KMS-11 (cell line): ENCODE data around the gene GHRH.

ENCODE experiments used
- H2AFZ ChIP-seq: fragments of 200-600 bp; sonication (generic); 2 replicates; pipeline ENCODE4 v1.6.1; 2016; ENCODE audit warnings: antibody characterized with exemption, mixed run types, low read depth
- H3K27ac ChIP-seq: fragments of 200-600 bp; sonication (generic); 2 replicates; pipeline ENCODE4 v1.6.1; 2016; ENCODE audit warnings: mild to moderate bottlenecking, mixed run types
- H3K27me3 ChIP-seq: fragments of 200-600 bp; sonication (generic); 2 replicates; pipeline ENCODE4 v1.6.1; 2017; ENCODE audit warnings: mild to moderate bottlenecking, low read depth, mixed run types, moderate library complexity; ENCODE audit not compliant: insufficient read depth
- H3K36me3 ChIP-seq: fragments of 200-600 bp; sonication (generic); 2 replicates; pipeline ENCODE4 v1.6.1; 2017; ENCODE audit warnings: mild to moderate bottlenecking, mixed run types; ENCODE audit not compliant: insufficient read depth
- H3K4me1 ChIP-seq: fragments of 200-600 bp; sonication (generic); 2 replicates; pipeline ENCODE4 v1.6.1; 2016; ENCODE audit warnings: mild to moderate bottlenecking, low read depth, mixed run types; ENCODE audit not compliant: poor library complexity, severe bottlenecking
- H3K4me2 ChIP-seq: fragments of 200-600 bp; sonication (generic); 2 replicates; pipeline ENCODE4 v1.7.0; 2016; ENCODE audit warnings: mild to moderate bottlenecking, mixed run types
- H3K4me3 ChIP-seq: fragments of 200-600 bp; sonication (generic); IDR thresholded peaks from 2 replicates; pipeline ENCODE4 v1.6.1; 2017; ENCODE audit warnings: low read depth, low read length, mixed read lengths; ENCODE audit not compliant: insufficient read depth
- H3K79me2 ChIP-seq: fragments of 200-600 bp; sonication (generic); 2 replicates; pipeline ENCODE4 v1.6.1; 2016; ENCODE audit warnings: low read depth, mixed run types; ENCODE audit not compliant: insufficient read depth
- H3K9ac ChIP-seq: fragments of 200-600 bp; sonication (generic); 2 replicates; pipeline ENCODE4 v1.6.1; 2016; ENCODE audit warnings: mild to moderate bottlenecking, mixed run types
- H4K20me1 ChIP-seq: fragments of 200-600 bp; sonication (generic); 2 replicates; pipeline ENCODE4 v1.6.1; 2016; ENCODE audit warnings: mild to moderate bottlenecking, mixed run types; ENCODE audit not compliant: insufficient read depth
- TF ChIP-seq, protein P1 (sequence below): fragments of 200-600 bp; sonication (generic); conservative IDR thresholded peaks from 2 replicates; pipeline ENCODE4 v1.6.1; 2017; ENCODE audit warnings: low read depth, mild to moderate bottlenecking, antibody characterized with exemption, low read length, moderate library complexity, mixed read lengths

GHRH gene

DNA sequence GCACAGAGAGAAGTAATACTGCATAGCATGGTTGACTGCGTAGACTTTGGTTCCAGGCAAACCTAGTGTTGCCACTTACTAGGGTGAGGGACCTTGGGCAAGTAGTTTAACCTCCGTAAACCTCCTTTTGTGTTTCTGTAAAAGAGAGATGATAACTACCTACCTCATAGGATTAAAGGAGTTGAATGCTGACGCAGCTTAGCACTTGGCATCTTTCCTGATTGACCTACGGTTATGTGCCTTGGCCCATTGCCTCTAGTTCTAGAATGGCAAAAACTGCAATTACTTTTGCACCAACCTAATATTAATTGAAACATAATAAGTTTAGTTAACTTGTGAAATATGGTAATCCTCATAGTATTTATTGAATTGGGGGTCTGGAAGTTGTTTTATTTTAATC is 19.1 kb downstream of the GHRH start:
- no peak overlapping the region for H3K4me2 ChIP-seq
- no peak overlapping the region for H2AFZ ChIP-seq
- no peak overlapping the region for H3K9ac ChIP-seq
- H4K20me1 ChIP-seq: no peaks in the 10 kb centered on the region
- no peaks in the 10 kb centered on the region for H3K4me1 ChIP-seq
- H3K36me3 ChIP-seq: peaks cover 16% of the 10 kb centered on the region; the same call in 1 of the 2 replicates
- no peaks in the 10 kb centered on the region for H3K27me3 ChIP-seq
- no peaks in the 10 kb centered on the region for H3K79me2 ChIP-seq
- no peak overlapping the region for H3K27ac ChIP-seq
- H3K4me3 ChIP-seq: no peak overlapping the region
- TF ChIP-seq, protein P1, sequence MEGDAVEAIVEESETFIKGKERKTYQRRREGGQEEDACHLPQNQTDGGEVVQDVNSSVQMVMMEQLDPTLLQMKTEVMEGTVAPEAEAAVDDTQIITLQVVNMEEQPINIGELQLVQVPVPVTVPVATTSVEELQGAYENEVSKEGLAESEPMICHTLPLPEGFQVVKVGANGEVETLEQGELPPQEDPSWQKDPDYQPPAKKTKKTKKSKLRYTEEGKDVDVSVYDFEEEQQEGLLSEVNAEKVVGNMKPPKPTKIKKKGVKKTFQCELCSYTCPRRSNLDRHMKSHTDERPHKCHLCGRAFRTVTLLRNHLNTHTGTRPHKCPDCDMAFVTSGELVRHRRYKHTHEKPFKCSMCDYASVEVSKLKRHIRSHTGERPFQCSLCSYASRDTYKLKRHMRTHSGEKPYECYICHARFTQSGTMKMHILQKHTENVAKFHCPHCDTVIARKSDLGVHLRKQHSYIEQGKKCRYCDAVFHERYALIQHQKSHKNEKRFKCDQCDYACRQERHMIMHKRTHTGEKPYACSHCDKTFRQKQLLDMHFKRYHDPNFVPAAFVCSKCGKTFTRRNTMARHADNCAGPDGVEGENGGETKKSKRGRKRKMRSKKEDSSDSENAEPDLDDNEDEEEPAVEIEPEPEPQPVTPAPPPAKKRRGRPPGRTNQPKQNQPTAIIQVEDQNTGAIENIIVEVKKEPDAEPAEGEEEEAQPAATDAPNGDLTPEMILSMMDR: no peak

DNA sequence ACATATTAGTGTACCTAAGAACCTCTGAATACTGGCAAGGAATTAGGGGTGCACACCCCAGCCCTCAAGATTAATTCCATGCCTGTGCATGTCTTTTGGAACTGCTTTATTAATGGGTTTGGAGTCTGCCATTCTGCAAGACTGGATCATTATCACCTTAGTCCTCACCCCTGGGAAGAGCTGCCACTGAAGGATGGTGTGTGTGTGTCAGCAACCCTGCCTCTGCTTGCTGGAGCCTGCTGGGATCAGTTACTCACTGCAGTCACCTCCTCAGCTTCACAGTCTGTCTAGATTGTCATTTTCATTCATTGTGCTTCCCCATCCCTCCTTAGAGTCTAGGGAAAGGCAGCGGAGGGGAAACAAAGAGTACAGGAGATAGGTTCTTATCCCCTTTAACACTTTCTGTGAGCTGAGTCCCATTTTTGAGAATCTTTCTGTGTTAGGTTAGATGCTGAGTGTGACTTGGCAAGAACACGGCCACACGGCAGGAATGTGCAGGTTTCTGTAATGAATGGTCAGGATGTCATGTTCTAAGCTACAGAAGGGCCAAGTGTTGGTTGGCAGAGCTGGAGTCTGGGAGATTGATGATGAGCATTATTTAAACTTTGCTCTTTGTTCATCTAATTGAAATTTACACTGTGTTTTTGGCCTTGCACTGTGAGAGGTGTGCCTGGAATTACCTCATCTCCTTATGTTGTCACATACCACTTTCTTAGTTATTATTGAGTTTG is 21.1 kb downstream of the GHRH start:
- H3K27ac ChIP-seq: no peak overlapping the region
- H4K20me1 ChIP-seq: no peaks in the 10 kb centered on the region
- TF ChIP-seq, protein P1: no peak
- no peak overlapping the region for H3K9ac ChIP-seq
- H2AFZ ChIP-seq: no peak overlapping the region
- H3K4me3 ChIP-seq: no peak overlapping the region
- H3K27me3 ChIP-seq: no peaks in the 10 kb centered on the region
- H3K36me3 ChIP-seq: peaks cover 22% of the 10 kb centered on the region; the same call in 1 of the 2 replicates
- H3K4me2 ChIP-seq: no peak overlapping the region
- no peaks in the 10 kb centered on the region for H3K4me1 ChIP-seq
- H3K79me2 ChIP-seq: no peaks in the 10 kb centered on the region

DNA sequence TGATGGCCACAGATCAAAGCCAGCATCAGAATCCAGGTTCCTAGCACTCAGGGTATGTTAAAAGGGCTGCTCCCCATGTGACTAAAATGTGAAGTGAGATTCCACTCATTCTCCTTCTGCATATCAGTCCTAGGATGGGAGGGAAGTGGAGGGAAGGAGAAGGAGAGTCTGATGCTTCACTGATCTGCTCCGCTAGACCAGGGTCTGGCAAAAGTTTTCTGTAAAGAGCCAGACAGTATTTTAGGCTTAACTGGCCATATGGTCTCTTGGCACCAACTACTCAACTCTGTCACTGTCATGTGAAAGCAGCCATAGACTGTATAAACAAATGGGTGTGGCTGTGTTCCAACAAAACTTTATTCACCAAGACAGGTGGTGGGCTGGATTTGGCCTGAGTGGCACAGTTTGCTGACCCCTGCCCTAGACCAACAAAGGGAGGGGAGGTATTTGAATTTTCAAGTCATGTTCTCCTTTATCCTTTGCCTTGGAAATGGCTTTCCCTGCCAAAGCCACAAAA is 22.6 kb downstream of the GHRH start:
- TF ChIP-seq, protein P1: no peak
- Histone ChIP-seq H4K20me1 (no peaks in the 10 kb centered on the region), H3K27ac (no peak overlapping the region), H3K36me3 (peaks cover 23% of the 10 kb centered on the region; the same call in 1 of the 2 replicates), H2AFZ (no peak overlapping the region), H3K79me2 (no peaks in the 10 kb centered on the region), H3K4me1 (no peaks in the 10 kb centered on the region), H3K9ac (no peak overlapping the region), H3K4me2 (no peak overlapping the region), H3K4me3 (no peak overlapping the region), H3K27me3 (no peaks in the 10 kb centered on the region)

DNA sequence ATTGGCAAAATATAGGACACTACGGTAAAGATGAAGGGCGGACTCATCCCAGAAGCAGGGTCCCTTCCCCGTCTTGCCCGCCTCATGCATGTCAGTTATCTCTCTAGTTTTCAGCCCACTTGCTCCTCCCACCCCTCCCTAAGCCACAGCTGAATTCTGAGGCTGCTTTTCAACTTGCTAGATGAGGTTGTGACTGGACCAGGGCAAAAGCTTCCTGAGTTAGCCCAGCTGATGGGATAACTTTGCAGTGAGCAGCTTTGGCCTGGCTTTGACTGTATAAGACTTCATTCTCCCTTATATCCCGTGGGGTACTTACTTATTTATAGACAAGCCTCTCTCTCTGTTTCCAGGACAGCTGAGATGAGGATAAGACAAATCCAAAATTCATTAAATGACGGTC is 23.2 kb downstream of the GHRH start:
- H3K27me3 ChIP-seq: no peaks in the 10 kb centered on the region
- H3K4me3 ChIP-seq: no peak overlapping the region
- no peak overlapping the region for H2AFZ ChIP-seq
- no peaks in the 10 kb centered on the region for H4K20me1 ChIP-seq
- H3K4me2 ChIP-seq: no peak overlapping the region
- H3K36me3 ChIP-seq: peaks cover 29% of the 10 kb centered on the region; the same call in 1 of the 2 replicates
- H3K79me2 ChIP-seq: no peaks in the 10 kb centered on the region
- no peaks in the 10 kb centered on the region for H3K4me1 ChIP-seq
- H3K9ac ChIP-seq: no peak overlapping the region
- no peak overlapping the region for H3K27ac ChIP-seq
- TF ChIP-seq, protein P1: no peak
